ENCODE data around the gene CDYL2.

CDYL2 gene

GRCh38 chr16:80564394-80564793 is 240.0 kb downstream of the CDYL2 start:
- TF ChIP-seq REST (IDR thresholded peaks at IDR 0.05; ENCODE audit: insufficient read depth in 1 of 2, low read depth in 2 of 2, low read length in 2 of 2), result no peak
- no peak for TF ChIP-seq SIN3A (IDR thresholded peaks at IDR 0.05; ENCODE audit: borderline replicate concordance, insufficient read depth, low read length)
- TF ChIP-seq POLR2AphosphoS5 (IDR thresholded peaks at IDR 0.05; ENCODE audit: low read depth, low read length), result no peak
- TF ChIP-seq FOXP2 (optimal IDR thresholded peaks at IDR 0.05; ENCODE audit: borderline replicate concordance, extremely low read depth, extremely low read length, insufficient read depth), result no peak
- no peak for TF ChIP-seq TAF1 (IDR thresholded peaks at IDR 0.05; ENCODE audit: borderline replicate concordance, insufficient read depth, low read length)

GRCh38 chr16:80563066-80563465 is 241.3 kb downstream of the CDYL2 start:
- no peak for TF ChIP-seq TAF1 (IDR thresholded peaks at IDR 0.05; ENCODE audit: borderline replicate concordance, insufficient read depth, low read length)
- no peak for TF ChIP-seq REST (IDR thresholded peaks at IDR 0.05; ENCODE audit: insufficient read depth in 1 of 2, low read depth in 2 of 2, low read length in 2 of 2)
- TF ChIP-seq SIN3A (IDR thresholded peaks at IDR 0.05; ENCODE audit: borderline replicate concordance, insufficient read depth, low read length), result no peak
- TF ChIP-seq FOXP2 (optimal IDR thresholded peaks at IDR 0.05; ENCODE audit: borderline replicate concordance, extremely low read depth, extremely low read length, insufficient read depth), result no peak
- no peak for TF ChIP-seq POLR2AphosphoS5 (IDR thresholded peaks at IDR 0.05; ENCODE audit: low read depth, low read length)

DNA sequence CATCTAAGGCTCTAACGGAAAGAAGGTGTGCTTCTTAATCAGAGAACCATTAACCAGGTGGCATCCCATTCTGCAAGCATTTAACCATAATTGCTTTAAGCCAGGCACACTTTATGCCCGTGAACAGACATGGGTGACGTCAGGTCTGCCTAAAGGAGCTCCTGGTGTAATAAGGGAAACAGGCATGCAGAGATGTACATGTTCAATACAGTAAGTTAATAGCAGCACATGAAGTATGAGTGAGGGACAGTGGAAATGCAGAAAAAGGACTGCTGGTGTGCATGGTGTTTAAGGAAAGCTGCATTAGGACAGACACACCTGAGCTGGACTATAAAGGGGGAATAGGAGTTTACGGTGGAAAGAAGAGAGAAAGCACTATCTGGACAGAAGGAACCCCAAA is 245.0 kb downstream of the CDYL2 start:
- TF ChIP-seq SIN3A (IDR thresholded peaks at IDR 0.05; ENCODE audit: borderline replicate concordance, insufficient read depth, low read length), result no peak
- no peak for TF ChIP-seq POLR2AphosphoS5 (IDR thresholded peaks at IDR 0.05; ENCODE audit: low read depth, low read length)
- no peak for TF ChIP-seq TAF1 (IDR thresholded peaks at IDR 0.05; ENCODE audit: borderline replicate concordance, insufficient read depth, low read length)
- no peak for TF ChIP-seq REST (IDR thresholded peaks at IDR 0.05; ENCODE audit: insufficient read depth in 1 of 2, low read depth in 2 of 2, low read length in 2 of 2)
- no peak for TF ChIP-seq FOXP2 (optimal IDR thresholded peaks at IDR 0.05; ENCODE audit: borderline replicate concordance, extremely low read depth, extremely low read length, insufficient read depth)

- TF ChIP-seq FOXP2 (optimal IDR thresholded peaks at IDR 0.05; ENCODE audit: borderline replicate concordance, extremely low read depth, extremely low read length, insufficient read depth) (no peak), POLR2AphosphoS5 (IDR thresholded peaks at IDR 0.05; ENCODE audit: low read depth, low read length) (no peak), REST (IDR thresholded peaks at IDR 0.05; ENCODE audit: insufficient read depth in 1 of 2, low read depth in 2 of 2, low read length in 2 of 2) (no peak), TAF1 (IDR thresholded peaks at IDR 0.05; ENCODE audit: borderline replicate concordance, insufficient read depth, low read length) (no peak), SIN3A (IDR thresholded peaks at IDR 0.05; ENCODE audit: borderline replicate concordance, insufficient read depth, low read length) (no peak)
Measured at GRCh38 chr16:80557037-80557436, 247.4 kb downstream of the CDYL2 start.

DNA sequence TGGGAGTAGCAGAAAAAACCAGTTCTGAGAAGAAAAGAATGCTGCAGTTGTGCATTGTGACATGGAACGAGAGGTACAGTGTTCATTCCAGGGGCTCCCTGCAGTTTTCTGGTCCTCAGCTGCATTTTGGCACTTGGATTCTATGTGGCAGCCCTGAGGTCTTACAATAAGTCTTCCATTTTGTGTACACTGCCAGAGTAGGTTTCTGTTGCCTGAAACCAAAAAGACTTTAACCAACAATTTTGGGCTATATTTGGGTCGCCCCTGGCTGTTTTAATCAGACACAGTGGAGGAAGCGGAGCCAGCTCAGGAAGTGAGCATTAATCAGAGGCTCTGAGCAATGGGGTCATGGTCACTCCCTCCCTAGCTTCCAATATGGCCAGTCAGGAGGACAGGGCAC is 247.9 kb downstream of the CDYL2 start:
- TF ChIP-seq TAF1 (IDR thresholded peaks at IDR 0.05; ENCODE audit: borderline replicate concordance, insufficient read depth, low read length) (no peak), POLR2AphosphoS5 (IDR thresholded peaks at IDR 0.05; ENCODE audit: low read depth, low read length) (no peak), FOXP2 (optimal IDR thresholded peaks at IDR 0.05; ENCODE audit: borderline replicate concordance, extremely low read depth, extremely low read length, insufficient read depth) (no peak), REST (IDR thresholded peaks at IDR 0.05; ENCODE audit: insufficient read depth in 1 of 2, low read depth in 2 of 2, low read length in 2 of 2) (no peak), SIN3A (IDR thresholded peaks at IDR 0.05; ENCODE audit: borderline replicate concordance, insufficient read depth, low read length) (no peak)
